NCI-H1417 (cell line): ENCODE results near the gene LMTK2.
A peak's percentile ranks its signal among the peaks of the same experiment; 100 is the strongest.

ENCODE experiments used
- DNase-seq, 3 experiments: peaks; one replicate each; lab custom pipeline; 2025; lab: John Stamatoyannopoulos, UW

Gene LMTK2

GRCh38 chr7:98137134-98137825, 30.6 kb downstream of the LMTK2 start:
- DNase-seq, result no peak

- no peak for DNase-seq
Observed at GRCh38 chr7:98137826-98138151, 31.1 kb downstream of the LMTK2 start.

GRCh38 chr7:98138672-98139071, 32.0 kb downstream of the LMTK2 start:
- DNase-seq, result no peak

GRCh38 chr7:98142658-98143057, 36.0 kb downstream of the LMTK2 start:
- DNase-seq, result no peak

GRCh38 chr7:98148607-98149006, 41.9 kb downstream of the LMTK2 start:
- DNase-seq, result no peak

- no peak for DNase-seq
Observed at GRCh38 chr7:98149116-98149692, 42.5 kb downstream of the LMTK2 start.

- DNase-seq, result no peak
Observed at GRCh38 chr7:98151884-98152283, 45.2 kb downstream of the LMTK2 start.

- DNase-seq, result no peak
Observed at GRCh38 chr7:98156700-98157099, 50.0 kb downstream of the LMTK2 start.

- DNase-seq, result no peak
Observed at GRCh38 chr7:98157761-98158160, 51.1 kb downstream of the LMTK2 start.

GRCh38 chr7:98162758-98163157, 56.1 kb downstream of the LMTK2 start:
- peak in 1 of 3 experiments; percentile 26 for DNase-seq

- no peak for DNase-seq
Observed at GRCh38 chr7:98163269-98163668, 56.6 kb downstream of the LMTK2 start.

- no peak for DNase-seq
Observed at GRCh38 chr7:98163704-98164494, 57.2 kb downstream of the LMTK2 start.

GRCh38 chr7:98165827-98166667, 59.4 kb downstream of the LMTK2 start:
- DNase-seq, result peak in 2 of 3 experiments; percentile 25 to 75

- DNase-seq, result peak in 1 of 3 experiments; percentile 42
Observed at GRCh38 chr7:98166668-98166970, 60.0 kb downstream of the LMTK2 start.

GRCh38 chr7:98167653-98168052, 61.0 kb downstream of the LMTK2 start:
- DNase-seq, result no peak

GRCh38 chr7:98168181-98168903, 61.7 kb downstream of the LMTK2 start:
- peak; percentile 63 to 90 (median 69) for DNase-seq

GRCh38 chr7:98168904-98169621, 62.4 kb downstream of the LMTK2 start:
- DNase-seq, result no peak

- DNase-seq, result no peak
Observed at GRCh38 chr7:98170966-98171365, 64.3 kb downstream of the LMTK2 start.

GRCh38 chr7:98171449-98171848, 64.8 kb downstream of the LMTK2 start:
- DNase-seq, result no peak

GRCh38 chr7:98174334-98175259, 67.9 kb downstream of the LMTK2 start:
- no peak for DNase-seq
